ENCODE data around the gene GTF2A1. TPM values are rescaled to one million over a fixed set of nuclear protein-coding genes. Genes with fewer than 3 reads are reported as not detected.

Gene GTF2A1
- total RNA-seq, 1 experiment from 2014 or later = 34.4 TPM

GRCh38 chr14:81219759-81220579, 790 bp downstream of the GTF2A1 start:
- ChIA-PET POLR2A (interaction anchor here (0.6 kb wide), 1 partner anchor 644 kb away, joined by 7 read pairs; no protein-coding TSS in a partner anchor), CTCF (no interaction called here)
- TF ChIP-seq REST (IDR thresholded peaks at IDR 0.05; ENCODE audit: insufficient read depth in 1 of 2, low read depth in 2 of 2, low read length in 1 of 2) (no peak), POLR2AphosphoS5 (IDR thresholded peaks at IDR 0.05; ENCODE audit: low read depth, low read length) (no peak), CTCF (IDR thresholded peaks at IDR 0.05) (no peak), TCF7L2 (IDR thresholded peaks at IDR 0.05; ENCODE audit: low read depth, low read length) (no peak), SIN3A (IDR thresholded peaks at IDR 0.05; ENCODE audit: borderline replicate concordance, insufficient read depth, low read depth, low read length) (no peak)
- peak overlapping the region; percentile 95 for H3K27ac ChIP-seq (ENCODE audit: low read length)
- intact Hi-C loops (cut with micrococcal nuclease; ENCODE audit: unreplicated experiment) (loop anchor here (10.0 kb wide), 1 partner anchor 915 kb away; no protein-coding TSS in a partner anchor), in situ Hi-C loops (cut with HindIII; ENCODE audit: low pct_unique_long_range_greater_than_20kb, low sequenced_read_pairs) (no loop called here)
- H3K4me1 ChIP-seq (ENCODE audit: control insufficient read depth, insufficient read depth, low read length) = peaks cover 7% of the 10 kb centered on the region
- ATAC-seq (no peak), DNase-seq (ENCODE audit: low read depth, low spot score) (no peak)
- peak overlapping the region; percentile 70 to 96 for H3K4me3 ChIP-seq (ENCODE audit: low read depth in 2 of 2, low read length in 2 of 2)
- no peaks in the 10 kb centered on the region for H3K27me3 ChIP-seq (ENCODE audit: control insufficient read depth, insufficient read depth, low read length)
- no peaks in the 10 kb centered on the region for H3K9me3 ChIP-seq (ENCODE audit: control insufficient read depth, insufficient read depth, low read depth, low read length)
- H3K36me3 ChIP-seq (ENCODE audit: control insufficient read depth, insufficient read depth, low read length) = no peaks in the 10 kb centered on the region; the same call in none of the 2 replicates
- BruUV-seq (replicated peaks) = TSS peak; percentile 97

GRCh38 chr14:81219210-81219758, 1.5 kb downstream of the GTF2A1 start:
- H3K36me3 ChIP-seq (ENCODE audit: control insufficient read depth, insufficient read depth, low read length) = no peaks in the 10 kb centered on the region; the same call in none of the 2 replicates
- DNase-seq (ENCODE audit: low read depth, low spot score) (peak; percentile 60), ATAC-seq (peak; percentile 79)
- H3K4me3 ChIP-seq (ENCODE audit: low read depth in 2 of 2, low read length in 2 of 2) = peak overlapping the region; percentile 70 to 96
- in situ Hi-C loops (cut with HindIII; ENCODE audit: low pct_unique_long_range_greater_than_20kb, low sequenced_read_pairs) = no loop called here
- POLR2A ChIA-PET = no interaction called here
- CTCF ChIA-PET = no interaction called here
- no peaks in the 10 kb centered on the region for H3K9me3 ChIP-seq (ENCODE audit: control insufficient read depth, insufficient read depth, low read depth, low read length)
- no peaks in the 10 kb centered on the region for H3K27me3 ChIP-seq (ENCODE audit: control insufficient read depth, insufficient read depth, low read length)
- TF ChIP-seq REST (IDR thresholded peaks at IDR 0.05; ENCODE audit: insufficient read depth in 1 of 2, low read depth in 2 of 2, low read length in 1 of 2) (no peak), POLR2AphosphoS5 (IDR thresholded peaks at IDR 0.05; ENCODE audit: low read depth, low read length) (peak; percentile 96), CTCF (IDR thresholded peaks at IDR 0.05) (no peak), TCF7L2 (IDR thresholded peaks at IDR 0.05; ENCODE audit: low read depth, low read length) (no peak), SIN3A (IDR thresholded peaks at IDR 0.05; ENCODE audit: borderline replicate concordance, insufficient read depth, low read depth, low read length) (0 out of 2 replicates have a peak, but pooled peaks have one; percentile 41)
- H3K4me1 ChIP-seq (ENCODE audit: control insufficient read depth, insufficient read depth, low read length) = peaks cover 7% of the 10 kb centered on the region
- BruUV-seq (replicated peaks) = TSS peak; percentile 69
- intact Hi-C loops (cut with micrococcal nuclease; ENCODE audit: unreplicated experiment) = loop anchor here (10.0 kb wide), 1 partner anchor 916 kb away; no protein-coding TSS in a partner anchor
- H3K27ac ChIP-seq (ENCODE audit: low read length) = peak overlapping the region; percentile 95

Measured in Panc1 (cell line).